DMS153 treated with DMSO at 0.1 percent for 48 hours (cell line): ENCODE measurements around the gene C5orf22.
"Not testable (repeated sequence)": the region's sequence is repeated elsewhere in the genome, so short reads cannot be mapped to it uniquely, and the experiment has no call there.

Experiments
- DNase-seq: peaks from one replicate; lab custom pipeline; 2025; ENCODE audit not compliant: unreplicated experiment; lab: John Stamatoyannopoulos, UW

C5orf22 gene

GRCh38 chr5:31531888-31532547 lies at the start of gene C5orf22, which contains the start of gene DROSHA:
Gene C5orf22 (plus strand): TSS chr5:31532301. CDS start chr5:31532393, 92 bp downstream.
Gene DROSHA (minus strand): TSS chr5:31532093. CDS start chr5:31529059, 3,034 bp downstream.
- peak; percentile 99 for DNase-seq

DNA sequence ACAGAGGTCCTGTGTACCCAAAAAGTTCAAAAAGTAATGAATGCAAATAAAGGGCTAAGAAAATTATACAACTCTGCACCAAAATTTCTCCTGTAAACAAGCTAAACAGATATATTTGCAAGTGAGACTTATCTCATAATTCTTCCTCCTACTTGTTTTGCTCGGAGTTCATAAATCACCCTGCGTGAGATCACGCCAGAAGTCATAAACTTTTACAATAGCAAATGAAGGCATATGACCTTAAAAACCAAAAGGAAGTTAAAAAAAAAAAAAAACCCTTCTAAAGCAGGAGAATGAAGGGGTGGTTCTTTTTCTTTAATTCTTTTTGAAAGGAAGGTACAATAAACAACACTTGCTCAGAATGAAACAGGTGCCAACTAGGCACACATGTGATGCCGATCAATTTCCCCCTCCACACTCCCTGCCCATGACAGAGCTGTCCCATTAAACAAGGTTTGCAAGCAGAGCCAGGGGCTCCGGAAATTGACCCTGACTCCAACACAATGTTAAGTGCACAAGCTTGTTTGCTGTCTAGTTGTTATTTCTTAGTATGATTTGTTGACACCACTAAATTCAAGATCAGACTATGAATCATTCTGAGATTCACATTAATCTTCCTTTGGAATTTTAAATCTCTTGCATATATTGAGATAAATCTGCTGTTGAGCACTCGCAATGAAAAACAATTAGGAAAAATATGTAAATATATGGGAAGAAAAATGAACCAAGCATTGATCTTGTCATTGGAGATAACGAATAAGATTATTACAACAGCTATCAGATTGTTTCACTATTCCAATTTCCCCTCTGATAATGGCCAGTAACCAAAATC lies 46.5 kb upstream of the C5orf22 start:
- DNase-seq = no peak

DNA sequence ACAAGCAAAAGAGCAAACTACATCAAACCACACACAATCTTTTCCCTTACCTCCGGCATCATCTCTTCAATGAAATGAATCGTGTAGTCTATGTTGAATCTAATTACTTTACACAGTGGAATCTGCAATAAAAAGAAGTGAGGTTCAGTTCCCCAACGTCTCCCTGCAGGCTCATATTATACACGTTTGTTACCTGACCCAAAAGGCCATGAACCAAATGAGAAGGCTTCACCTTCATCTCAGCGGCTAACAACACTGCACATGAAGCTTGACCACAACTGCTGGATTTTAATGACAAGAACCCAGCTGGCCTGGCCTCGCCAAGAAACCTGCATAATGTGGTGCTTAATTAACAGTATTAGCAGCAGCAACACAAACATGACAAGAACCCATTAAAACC lies 45.7 kb upstream of the C5orf22 start:
- no peak for DNase-seq

GRCh38 chr5:31487506-31487905 lies 44.6 kb upstream of the C5orf22 start:
- no peak for DNase-seq

DNA sequence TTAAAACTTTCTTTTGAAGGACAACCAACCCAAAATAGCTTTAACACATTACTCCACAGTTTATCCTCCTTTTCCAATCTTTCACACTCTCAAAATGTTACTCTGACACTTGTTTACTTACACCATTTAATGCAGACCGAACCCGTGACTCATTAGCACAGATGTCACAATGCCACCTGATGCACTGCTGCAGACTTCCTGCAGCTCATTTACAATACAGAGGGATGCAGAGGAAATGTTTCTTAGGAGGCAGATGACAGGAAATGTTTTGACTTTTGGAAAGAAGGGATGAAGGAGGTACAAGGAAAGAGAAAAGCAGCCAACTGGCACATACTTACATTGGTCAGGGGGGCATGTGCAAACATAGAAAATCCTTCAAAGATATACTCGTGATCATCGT lies 39.2 kb upstream of the C5orf22 start:
- DNase-seq = no peak

- DNase-seq = no peak
These were observed 36.8 kb upstream of the C5orf22 start for GRCh38 chr5:31495336-31495735.

GRCh38 chr5:31496301-31496700 lies 35.8 kb upstream of the C5orf22 start:
- DNase-seq = no peak

- DNase-seq = no peak
These were observed 35.2 kb upstream of the C5orf22 start for GRCh38 chr5:31496891-31497290.

DNA sequence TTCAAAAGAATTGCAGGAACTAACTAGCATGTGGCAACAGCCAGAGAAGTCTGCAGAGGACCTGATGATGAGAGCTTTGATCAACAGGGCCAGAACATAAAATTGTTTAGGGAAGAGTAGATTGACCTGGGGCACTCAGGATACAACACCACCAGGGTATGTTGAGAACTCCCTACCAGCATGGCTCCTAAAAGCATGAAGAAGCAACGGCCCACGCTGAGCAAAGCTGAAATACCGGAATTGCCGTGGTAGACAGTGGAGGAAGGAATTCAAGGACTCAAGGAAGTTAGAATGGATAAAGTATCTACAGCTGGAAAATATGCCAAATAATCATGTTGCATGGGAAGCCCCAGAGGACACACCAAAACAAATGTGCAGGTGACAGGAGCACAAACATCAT lies 31.8 kb upstream of the C5orf22 start:
- DNase-seq = no peak

DNA sequence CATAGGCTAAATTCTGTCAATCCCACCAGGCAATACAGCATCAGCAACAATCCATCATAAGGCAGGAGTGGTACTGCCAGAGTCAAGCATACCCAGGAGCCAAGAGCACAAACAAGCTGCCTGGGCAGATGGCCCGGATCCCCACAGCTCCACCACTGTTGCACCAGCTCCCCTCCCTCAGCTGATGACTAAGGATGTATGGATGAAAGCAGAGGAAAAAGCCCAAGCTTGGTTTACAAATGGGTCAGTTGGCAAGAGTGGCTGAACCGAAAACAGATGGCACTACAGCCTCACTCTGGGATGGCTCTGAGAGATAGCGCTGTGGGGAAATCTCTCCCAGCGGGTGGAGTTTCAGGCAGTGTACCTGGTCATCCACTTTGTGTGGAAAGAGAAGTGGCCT lies 29.6 kb upstream of the C5orf22 start:
- DNase-seq = no peak

- DNase-seq = no peak
These were observed 27.6 kb upstream of the C5orf22 start for GRCh38 chr5:31504529-31504928.

DNA sequence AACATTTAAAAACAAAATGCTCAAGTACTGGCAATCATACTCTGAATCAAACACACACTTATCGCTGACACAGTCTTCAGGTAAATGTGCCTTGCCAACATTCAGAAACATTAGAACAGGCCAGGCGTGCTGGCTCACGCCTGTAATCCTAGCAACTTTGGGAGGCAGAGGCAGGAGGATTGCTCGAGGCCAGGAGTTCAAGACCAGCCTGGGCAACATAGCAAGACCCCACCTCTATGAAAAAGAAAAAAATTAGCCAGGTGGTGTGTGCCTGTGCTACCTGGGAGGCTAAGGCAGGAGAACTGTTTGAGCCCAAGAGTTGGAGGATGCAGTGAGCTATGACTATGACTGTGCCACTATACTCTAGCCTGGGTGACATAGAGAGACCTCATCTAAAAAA lies 20.8 kb upstream of the C5orf22 start:
- no peak for DNase-seq

- DNase-seq = no peak
These were observed 15.3 kb upstream of the C5orf22 start for GRCh38 chr5:31516802-31517201.

GRCh38 chr5:31523041-31523440 lies 9.1 kb upstream of the C5orf22 start:
- no peak for DNase-seq

GRCh38 chr5:31530541-31531265 lies 1.4 kb upstream of the C5orf22 start:
- no peak for DNase-seq

GRCh38 chr5:31531543-31531887 lies 586 bp upstream of the C5orf22 start:
- no peak for DNase-seq

DNA sequence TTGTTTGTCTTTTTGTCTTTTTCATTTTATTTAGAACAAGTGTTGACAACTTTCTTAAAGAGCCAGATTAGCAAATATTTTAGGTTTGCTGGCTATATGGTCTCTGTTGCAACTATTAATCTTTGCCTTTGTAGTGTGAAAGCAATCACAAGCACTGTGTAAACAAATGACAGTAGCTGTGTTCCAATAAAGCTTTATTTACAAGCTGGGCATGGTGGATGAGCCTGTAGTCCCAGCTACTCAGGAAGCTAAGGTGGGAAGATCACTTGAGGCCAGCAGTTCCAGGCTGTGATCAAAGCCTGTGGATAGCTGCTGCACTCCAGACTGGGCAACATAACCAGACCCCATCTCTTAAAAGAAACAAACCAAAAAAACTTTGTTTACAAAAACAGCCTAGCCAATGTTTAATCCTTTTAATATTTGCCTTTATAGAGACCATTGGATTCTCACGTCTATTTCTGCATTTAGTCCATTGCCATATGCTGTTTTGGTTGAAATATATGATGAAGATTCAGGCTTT lies 2.5 kb downstream of the C5orf22 start:
- DNase-seq = no peak

DNA sequence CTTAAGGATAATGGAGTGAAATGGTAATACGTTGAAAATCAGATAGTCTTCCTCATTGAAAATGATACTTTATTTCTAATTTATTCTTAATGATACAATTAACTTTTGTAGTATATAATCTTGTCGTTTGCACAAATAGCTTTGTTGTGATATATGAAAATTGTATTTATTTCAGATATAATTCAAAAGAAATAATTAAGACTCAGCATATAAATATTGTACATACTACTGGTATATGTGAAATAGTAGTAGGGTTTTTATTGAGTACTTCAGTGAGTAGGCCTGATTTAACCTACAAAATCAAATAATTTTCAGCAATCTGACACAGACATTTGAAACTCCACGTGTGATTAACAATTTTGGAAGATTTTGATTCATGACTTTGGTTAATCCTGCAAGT lies 4.8 kb downstream of the C5orf22 start:
- no peak for DNase-seq

DNA sequence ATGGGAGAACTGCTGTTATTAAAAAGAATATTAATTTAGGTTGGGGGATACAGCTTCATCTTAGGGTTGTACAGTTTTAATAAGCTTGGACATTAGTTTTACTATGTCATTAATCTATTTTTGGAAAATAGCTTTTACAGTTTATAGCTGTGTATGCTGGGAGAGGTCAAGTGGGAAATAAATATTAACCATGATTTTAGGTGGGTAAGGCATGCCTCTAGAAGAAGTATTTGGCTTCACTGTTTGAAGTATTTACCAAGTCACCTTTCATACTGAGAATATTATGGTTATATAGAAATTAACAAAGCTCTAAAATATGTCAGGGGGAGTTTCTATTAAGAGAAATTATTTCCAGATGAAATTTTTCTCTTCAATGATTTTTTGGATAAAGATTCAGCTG lies 5.2 kb downstream of the C5orf22 start:
- no peak for DNase-seq

GRCh38 chr5:31537851-31538250 lies 5.8 kb downstream of the C5orf22 start:
- DNase-seq = no peak

DNA sequence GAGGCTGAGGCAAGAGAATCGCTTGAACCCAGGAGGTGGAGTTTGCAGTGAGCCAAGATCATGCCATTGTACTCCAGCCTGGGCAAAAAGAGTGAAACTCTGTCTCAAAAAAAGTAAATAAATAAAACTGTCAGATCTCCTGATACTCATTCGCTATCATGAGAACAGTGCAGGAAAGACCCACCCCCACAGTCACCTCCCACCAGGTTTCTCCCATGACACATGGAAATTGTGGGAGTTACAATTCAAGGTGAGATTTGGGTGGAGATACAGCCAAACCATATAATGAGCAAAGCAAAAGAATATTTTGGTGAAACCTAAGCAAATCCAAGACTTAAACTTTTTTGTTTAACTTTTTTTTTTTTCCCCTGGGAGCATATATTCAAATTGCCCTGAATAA lies 17.0 kb downstream of the C5orf22 start:
- not testable (repeated sequence) for DNase-seq

DNA sequence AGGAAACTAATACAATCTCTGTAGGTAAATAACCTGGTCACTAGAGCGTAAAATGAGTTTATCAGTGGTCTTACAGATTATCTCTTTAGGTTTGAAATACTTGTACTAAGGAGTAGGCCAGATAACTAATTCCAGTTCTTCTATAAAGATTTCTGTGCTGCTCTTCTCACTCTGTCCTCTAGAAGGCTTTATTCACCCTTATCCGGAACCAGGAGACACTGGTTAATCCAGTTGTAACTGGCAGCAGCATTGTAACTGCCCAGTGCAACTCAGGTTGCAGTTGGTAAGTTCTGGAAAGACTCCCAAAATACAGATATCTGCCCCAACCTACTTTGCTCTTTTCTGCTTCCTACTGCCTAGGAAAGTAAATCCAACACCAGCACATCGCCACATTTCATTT lies 19.8 kb downstream of the C5orf22 start:
- DNase-seq = no peak
